ENCODE data around the gene CARMIL1. TPM values are rescaled to one million over a fixed set of nuclear protein-coding genes. Genes with fewer than 3 reads are reported as not detected.

Gene CARMIL1
- total RNA-seq, 2 donors from 2014 or later, result 28.7 to 31.6 TPM

- Mint-ChIP-seq H3K36me3 (ENCODE audit: low read depth) (peaks cover 9% of the 10 kb centered on the region), H3K4me1 (peaks cover 47% of the 10 kb centered on the region), H3K27me3 (ENCODE audit: insufficient read depth) (no peaks in the 10 kb centered on the region), H3K4me3 (no peak overlapping the region), H3K9me3 (peaks cover 20% of the 10 kb centered on the region), H3K27ac (no peak overlapping the region)
- no peak for TF ChIP-seq CTCF (conservative IDR thresholded peaks at IDR 0.05)
- no peak overlapping the region for H3K4me3 ChIP-seq (ENCODE audit: low read length)
- peaks cover 17% of the 10 kb centered on the region for H3K9me3 ChIP-seq (ENCODE audit: control insufficient read depth, low read length)
- H3K9ac ChIP-seq (ENCODE audit: extremely low read depth, low read length, poor library complexity, severe bottlenecking), result no peak overlapping the region
- peaks cover 12% of the 10 kb centered on the region for H3K4me1 ChIP-seq (ENCODE audit: control insufficient read depth, insufficient read depth, low read length)
- 80 to 86% methylated on average over 1 of the region's 2 CpGs for WGBS, 2 experiments (ENCODE audit: insufficient coverage in 1 of 2, insufficient read length in 1 of 2)
- H3K27ac ChIP-seq (ENCODE audit: low read depth, low read length), result no peak overlapping the region
- peaks cover 2% of the 10 kb centered on the region for H3K36me3 ChIP-seq (ENCODE audit: control insufficient read depth, insufficient read depth, low read length)
- no peaks in the 10 kb centered on the region for H3K27me3 ChIP-seq (ENCODE audit: control insufficient read depth, insufficient read depth, low read length, poor library complexity, severe bottlenecking)
- DNase-seq, result no peak
Measured at GRCh38 chr6:25415274-25415673, 136.1 kb downstream of the CARMIL1 start.

- peaks cover 45% of the 10 kb centered on the region for H3K4me1 Mint-ChIP-seq
Measured at GRCh38 chr6:25415701-25416100, 136.5 kb downstream of the CARMIL1 start.

GRCh38 chr6:25417046-25417605 lies 138.0 kb downstream of the CARMIL1 start:
- TF ChIP-seq CTCF (conservative IDR thresholded peaks at IDR 0.05), result no peak
- Histone ChIP-seq H3K27me3 (ENCODE audit: control insufficient read depth, insufficient read depth, low read length, poor library complexity, severe bottlenecking) (no peaks in the 10 kb centered on the region), H3K9ac (ENCODE audit: extremely low read depth, low read length, poor library complexity, severe bottlenecking) (no peak overlapping the region), H3K27ac (ENCODE audit: low read depth, low read length) (no peak overlapping the region), H3K4me1 (ENCODE audit: control insufficient read depth, insufficient read depth, low read length) (peaks cover 12% of the 10 kb centered on the region), H3K9me3 (ENCODE audit: control insufficient read depth, low read length) (peaks cover 26% of the 10 kb centered on the region), H3K36me3 (ENCODE audit: control insufficient read depth, insufficient read depth, low read length) (peaks cover 10% of the 10 kb centered on the region), H3K4me3 (ENCODE audit: low read length) (no peak overlapping the region)
- Mint-ChIP-seq H3K27me3 (ENCODE audit: insufficient read depth) (no peaks in the 10 kb centered on the region), H3K4me3 (no peak overlapping the region), H3K27ac (no peak overlapping the region), H3K4me1 (peaks cover 37% of the 10 kb centered on the region), H3K9me3 (peaks cover 29% of the 10 kb centered on the region), H3K36me3 (ENCODE audit: low read depth) (peaks cover 17% of the 10 kb centered on the region)
- 92 to 96% methylated on average over 2 of the region's 2 CpGs for WGBS, 2 experiments (ENCODE audit: insufficient coverage in 1 of 2, insufficient read length in 1 of 2)
- DNase-seq, result no peak

More at GRCh38 chr6:25415701-25416100, 136.5 kb downstream of the CARMIL1 start:
- Mint-ChIP-seq H3K27ac (no peak overlapping the region), H3K36me3 (ENCODE audit: low read depth) (peaks cover 14% of the 10 kb centered on the region), H3K27me3 (ENCODE audit: insufficient read depth) (no peaks in the 10 kb centered on the region), H3K9me3 (peaks cover 25% of the 10 kb centered on the region), H3K4me3 (no peak overlapping the region)
- no peak for TF ChIP-seq CTCF (conservative IDR thresholded peaks at IDR 0.05)
- no peak for DNase-seq
- peaks cover 21% of the 10 kb centered on the region for H3K9me3 ChIP-seq (ENCODE audit: control insufficient read depth, low read length)
- H3K27ac ChIP-seq (ENCODE audit: low read depth, low read length), result no peak overlapping the region
- WGBS, 2 experiments (ENCODE audit: insufficient coverage in 1 of 2, insufficient read length in 1 of 2), result 56 to 69% methylated on average over 2 to 4 of the region's 4 CpGs
- H3K4me1 ChIP-seq (ENCODE audit: control insufficient read depth, insufficient read depth, low read length), result peaks cover 12% of the 10 kb centered on the region
- no peak overlapping the region for H3K4me3 ChIP-seq (ENCODE audit: low read length)
- no peaks in the 10 kb centered on the region for H3K27me3 ChIP-seq (ENCODE audit: control insufficient read depth, insufficient read depth, low read length, poor library complexity, severe bottlenecking)
- H3K36me3 ChIP-seq (ENCODE audit: control insufficient read depth, insufficient read depth, low read length), result peaks cover 6% of the 10 kb centered on the region
- H3K9ac ChIP-seq (ENCODE audit: extremely low read depth, low read length, poor library complexity, severe bottlenecking), result no peak overlapping the region

Measured in endodermal cell (in vitro differentiated cells).